ENCODE results near the gene ARHGEF12.

Gene ARHGEF12

GRCh38 chr11:120473503-120473902 lies 137.3 kb downstream of the ARHGEF12 start:
- no peak overlapping the region for H3K4me2 ChIP-seq (ENCODE audit: low read length)

DNA sequence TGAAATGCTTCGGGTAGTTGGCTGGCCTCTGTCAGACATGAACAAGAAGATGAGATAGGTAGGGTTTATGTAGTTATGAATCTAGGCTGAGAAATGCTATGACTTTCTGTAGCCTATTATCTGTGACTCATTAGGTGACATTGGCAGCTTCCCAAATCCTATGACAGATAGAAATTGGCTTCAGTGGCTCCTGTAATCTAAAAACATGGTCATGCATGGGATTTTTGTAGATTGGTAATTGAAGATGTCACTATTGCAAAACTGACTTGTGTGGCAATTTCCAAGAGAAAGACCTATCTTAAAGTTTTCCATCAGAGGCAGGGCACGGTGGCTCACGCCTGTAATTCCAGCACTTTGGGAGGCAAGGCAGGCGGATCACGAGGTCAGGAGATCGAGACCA lies 145.9 kb downstream of the ARHGEF12 start:
- Histone ChIP-seq H2AK5ac (ENCODE audit: low read length) (no peak overlapping the region), H3K79me2 (ENCODE audit: control insufficient read depth, insufficient read depth, low read length) (no peaks in the 10 kb centered on the region), H3K4me1 (ENCODE audit: control insufficient read depth, low read depth, low read length) (no peaks in the 10 kb centered on the region), H3K18ac (ENCODE audit: low read length) (no peak overlapping the region), H4K5ac (ENCODE audit: low read length) (no peak overlapping the region), H2BK120ac (ENCODE audit: low read depth, low read length) (no peak overlapping the region), H3K4ac (ENCODE audit: low read depth, low read length) (no peak overlapping the region), H3K23ac (ENCODE audit: low read length) (no peak overlapping the region), H3K27ac (ENCODE audit: low read depth, low read length) (no peak overlapping the region), H3K56ac (ENCODE audit: low read length) (no peak overlapping the region), H4K8ac (ENCODE audit: low read depth, low read length) (no peak overlapping the region), H3K27me3 (ENCODE audit: insufficient read depth, low read length, poor library complexity) (no peaks in the 10 kb centered on the region), H3K4me2 (ENCODE audit: low read length) (no peak overlapping the region), H2BK15ac (replicated peaks; ENCODE audit: low read depth) (no peak overlapping the region), H3K79me1 (ENCODE audit: low read length) (no peaks in the 10 kb centered on the region), H3K36me3 (ENCODE audit: control insufficient read depth, insufficient read depth, low read length) (no peaks in the 10 kb centered on the region), H3K9ac (ENCODE audit: low read length) (no peak overlapping the region), H2BK5ac (ENCODE audit: low read length) (no peak overlapping the region), H3K4me3 (ENCODE audit: low read length) (no peak overlapping the region)
- no CpG with 5 or more reads among the region's 6 CpGs for WGBS (ENCODE audit: extremely low coverage, insufficient coverage, low lambda C conversion rate)
- no peak for DNase-seq

More at GRCh38 chr11:120473503-120473902, 137.3 kb downstream of the ARHGEF12 start:
- no peaks in the 10 kb centered on the region for H3K27me3 ChIP-seq (ENCODE audit: insufficient read depth, low read length, poor library complexity)
- DNase-seq: no peak
- no peaks in the 10 kb centered on the region for H3K79me2 ChIP-seq (ENCODE audit: control insufficient read depth, insufficient read depth, low read length)
- H4K8ac ChIP-seq (ENCODE audit: low read depth, low read length): no peak overlapping the region
- no peak overlapping the region for H4K5ac ChIP-seq (ENCODE audit: low read length)
- H3K4me1 ChIP-seq (ENCODE audit: control insufficient read depth, low read depth, low read length): no peaks in the 10 kb centered on the region
- no peak overlapping the region for H3K9ac ChIP-seq (ENCODE audit: low read length)
- no CpG with 5 or more reads among the region's 3 CpGs for WGBS (ENCODE audit: extremely low coverage, insufficient coverage, low lambda C conversion rate)
- H2BK120ac ChIP-seq (ENCODE audit: low read depth, low read length): no peak overlapping the region
- H3K4me3 ChIP-seq (ENCODE audit: low read length): no peak overlapping the region
- H2AK5ac ChIP-seq (ENCODE audit: low read length): no peak overlapping the region
- H3K23ac ChIP-seq (ENCODE audit: low read length): no peak overlapping the region
- no peak overlapping the region for H3K4ac ChIP-seq (ENCODE audit: low read depth, low read length)
- H3K27ac ChIP-seq (ENCODE audit: low read depth, low read length): no peak overlapping the region
- H3K56ac ChIP-seq (ENCODE audit: low read length): no peak overlapping the region
- no peak overlapping the region for H2BK15ac ChIP-seq (replicated peaks; ENCODE audit: low read depth)
- H3K79me1 ChIP-seq (ENCODE audit: low read length): no peaks in the 10 kb centered on the region
- no peak overlapping the region for H3K18ac ChIP-seq (ENCODE audit: low read length)
- no peaks in the 10 kb centered on the region for H3K36me3 ChIP-seq (ENCODE audit: control insufficient read depth, insufficient read depth, low read length)
- no peak overlapping the region for H2BK5ac ChIP-seq (ENCODE audit: low read length)

DNA sequence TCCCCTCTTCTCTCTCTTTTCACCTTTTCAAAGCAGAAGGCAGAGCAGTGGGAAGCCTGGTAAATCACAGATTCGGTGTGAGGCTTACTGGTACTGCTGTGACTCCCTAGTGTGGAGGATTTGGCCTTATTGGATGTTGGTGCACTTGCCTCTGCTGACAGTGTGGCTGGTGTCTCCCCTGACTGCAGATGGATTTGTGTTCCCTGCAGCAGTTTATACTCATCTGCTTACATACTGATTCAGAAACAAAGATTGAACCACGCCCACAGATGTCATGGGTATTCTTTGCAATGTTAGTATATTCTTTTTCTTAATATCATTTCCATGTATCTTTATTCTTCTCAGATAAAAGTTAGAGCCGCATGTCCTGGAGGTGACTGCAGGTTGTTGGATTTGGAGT lies 148.5 kb downstream of the ARHGEF12 start:
- no peak overlapping the region for H3K9ac ChIP-seq (ENCODE audit: low read length)
- no peak overlapping the region for H3K56ac ChIP-seq (ENCODE audit: low read length)
- H3K27ac ChIP-seq (ENCODE audit: low read depth, low read length): no peak overlapping the region
- H3K36me3 ChIP-seq (ENCODE audit: control insufficient read depth, insufficient read depth, low read length): no peaks in the 10 kb centered on the region
- H3K79me2 ChIP-seq (ENCODE audit: control insufficient read depth, insufficient read depth, low read length): no peaks in the 10 kb centered on the region
- H3K4me1 ChIP-seq (ENCODE audit: control insufficient read depth, low read depth, low read length): no peaks in the 10 kb centered on the region
- no peak overlapping the region for H2BK120ac ChIP-seq (ENCODE audit: low read depth, low read length)
- H2BK15ac ChIP-seq (replicated peaks; ENCODE audit: low read depth): no peak overlapping the region
- H3K18ac ChIP-seq (ENCODE audit: low read length): no peak overlapping the region
- DNase-seq: no peak
- no peaks in the 10 kb centered on the region for H3K79me1 ChIP-seq (ENCODE audit: low read length)
- no peak overlapping the region for H3K4me3 ChIP-seq (ENCODE audit: low read length)
- no CpG with 5 or more reads among the region's 3 CpGs for WGBS (ENCODE audit: extremely low coverage, insufficient coverage, low lambda C conversion rate)
- H4K5ac ChIP-seq (ENCODE audit: low read length): no peak overlapping the region
- H3K23ac ChIP-seq (ENCODE audit: low read length): no peak overlapping the region
- no peak overlapping the region for H2BK5ac ChIP-seq (ENCODE audit: low read length)
- no peak overlapping the region for H3K4me2 ChIP-seq (ENCODE audit: low read length)
- H3K27me3 ChIP-seq (ENCODE audit: insufficient read depth, low read length, poor library complexity): no peaks in the 10 kb centered on the region
- no peak overlapping the region for H3K4ac ChIP-seq (ENCODE audit: low read depth, low read length)
- no peak overlapping the region for H2AK5ac ChIP-seq (ENCODE audit: low read length)
- H4K8ac ChIP-seq (ENCODE audit: low read depth, low read length): no peak overlapping the region

DNA sequence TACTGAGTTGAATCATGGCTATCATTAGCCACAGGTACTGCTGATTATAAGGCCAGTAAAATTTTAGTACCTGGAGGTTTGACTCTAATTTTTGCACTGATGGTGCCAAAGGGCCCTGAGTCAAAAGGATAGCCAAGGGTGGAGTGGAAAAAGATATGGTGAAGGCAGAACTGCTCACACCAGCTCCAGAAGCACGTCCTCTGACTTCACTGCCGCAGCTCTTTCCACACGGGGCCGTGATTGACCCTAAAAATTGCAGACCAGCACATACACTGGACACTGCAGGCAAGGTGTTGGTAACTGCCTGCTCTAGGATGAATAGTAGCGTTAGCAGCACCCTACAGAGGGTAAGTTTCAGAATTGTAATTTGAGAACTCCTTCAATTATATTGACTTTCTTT lies 149.9 kb downstream of the ARHGEF12 start:
- Histone ChIP-seq H4K8ac (ENCODE audit: low read depth, low read length) (no peak overlapping the region), H3K4ac (ENCODE audit: low read depth, low read length) (no peak overlapping the region), H2AK5ac (ENCODE audit: low read length) (no peak overlapping the region), H3K4me2 (ENCODE audit: low read length) (no peak overlapping the region), H3K79me2 (ENCODE audit: control insufficient read depth, insufficient read depth, low read length) (no peaks in the 10 kb centered on the region), H2BK120ac (ENCODE audit: low read depth, low read length) (no peak overlapping the region), H3K4me3 (ENCODE audit: low read length) (no peak overlapping the region), H2BK5ac (ENCODE audit: low read length) (no peak overlapping the region), H3K4me1 (ENCODE audit: control insufficient read depth, low read depth, low read length) (no peaks in the 10 kb centered on the region), H3K9ac (ENCODE audit: low read length) (no peak overlapping the region), H3K56ac (ENCODE audit: low read length) (no peak overlapping the region), H4K5ac (ENCODE audit: low read length) (no peak overlapping the region), H2BK15ac (replicated peaks; ENCODE audit: low read depth) (no peak overlapping the region), H3K79me1 (ENCODE audit: low read length) (no peaks in the 10 kb centered on the region), H3K36me3 (ENCODE audit: control insufficient read depth, insufficient read depth, low read length) (no peaks in the 10 kb centered on the region), H3K23ac (ENCODE audit: low read length) (no peak overlapping the region), H3K18ac (ENCODE audit: low read length) (no peak overlapping the region), H3K27me3 (ENCODE audit: insufficient read depth, low read length, poor library complexity) (no peaks in the 10 kb centered on the region), H3K27ac (ENCODE audit: low read depth, low read length) (no peak overlapping the region)
- DNase-seq: no peak
- WGBS (ENCODE audit: extremely low coverage, insufficient coverage, low lambda C conversion rate): no CpG with 5 or more reads among the region's 5 CpGs

- Histone ChIP-seq H3K79me1 (ENCODE audit: low read length) (no peaks in the 10 kb centered on the region), H3K56ac (ENCODE audit: low read length) (no peak overlapping the region), H3K36me3 (ENCODE audit: control insufficient read depth, insufficient read depth, low read length) (no peaks in the 10 kb centered on the region), H3K4me2 (ENCODE audit: low read length) (no peak overlapping the region), H3K9ac (ENCODE audit: low read length) (no peak overlapping the region), H3K4ac (ENCODE audit: low read depth, low read length) (no peak overlapping the region), H3K27ac (ENCODE audit: low read depth, low read length) (no peak overlapping the region), H2BK5ac (ENCODE audit: low read length) (no peak overlapping the region), H4K5ac (ENCODE audit: low read length) (no peak overlapping the region), H3K27me3 (ENCODE audit: insufficient read depth, low read length, poor library complexity) (no peaks in the 10 kb centered on the region), H4K8ac (ENCODE audit: low read depth, low read length) (no peak overlapping the region), H2BK120ac (ENCODE audit: low read depth, low read length) (no peak overlapping the region), H3K23ac (ENCODE audit: low read length) (no peak overlapping the region), H2BK15ac (replicated peaks; ENCODE audit: low read depth) (no peak overlapping the region), H2AK5ac (ENCODE audit: low read length) (no peak overlapping the region), H3K18ac (ENCODE audit: low read length) (no peak overlapping the region), H3K4me3 (ENCODE audit: low read length) (no peak overlapping the region), H3K79me2 (ENCODE audit: control insufficient read depth, insufficient read depth, low read length) (no peaks in the 10 kb centered on the region), H3K4me1 (ENCODE audit: control insufficient read depth, low read depth, low read length) (no peaks in the 10 kb centered on the region)
- WGBS (ENCODE audit: extremely low coverage, insufficient coverage, low lambda C conversion rate): no CpG with 5 or more reads among the region's 1 CpG
- no peak for DNase-seq
Observed at GRCh38 chr11:120489799-120490198, 153.6 kb downstream of the ARHGEF12 start.

DNA sequence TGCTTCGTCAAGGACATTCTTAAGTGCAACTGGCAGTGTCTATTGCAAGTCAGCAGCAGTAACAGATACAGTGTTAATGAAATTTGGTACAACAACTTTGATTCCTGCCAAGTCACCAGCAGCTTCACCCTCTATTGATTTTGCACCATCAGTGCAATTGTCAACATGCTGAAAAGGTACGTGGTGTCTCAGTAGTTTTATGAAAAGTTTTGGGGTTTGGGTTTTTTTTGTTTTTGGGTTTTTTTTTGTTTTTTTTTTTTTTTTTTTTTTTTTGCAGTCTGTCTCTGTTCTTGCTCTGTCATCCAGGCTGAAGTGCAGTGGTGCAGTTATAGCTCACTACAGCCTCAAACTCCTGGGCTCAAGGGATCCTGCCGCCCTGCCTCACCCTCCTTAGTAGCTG lies 156.3 kb downstream of the ARHGEF12 start:
- H3K79me1 ChIP-seq (ENCODE audit: low read length): no peaks in the 10 kb centered on the region
- DNase-seq: no peak
- WGBS (ENCODE audit: extremely low coverage, insufficient coverage, low lambda C conversion rate): no CpG with 5 or more reads among the region's 3 CpGs

More for the DNA sequence above, 156.3 kb downstream of the ARHGEF12 start:
- Histone ChIP-seq H3K9ac (ENCODE audit: low read length) (no peak overlapping the region), H3K4me3 (ENCODE audit: low read length) (no peak overlapping the region), H3K79me2 (ENCODE audit: control insufficient read depth, insufficient read depth, low read length) (no peaks in the 10 kb centered on the region), H3K18ac (ENCODE audit: low read length) (no peak overlapping the region), H4K8ac (ENCODE audit: low read depth, low read length) (no peak overlapping the region), H2BK5ac (ENCODE audit: low read length) (no peak overlapping the region), H3K27me3 (ENCODE audit: insufficient read depth, low read length, poor library complexity) (no peaks in the 10 kb centered on the region), H2AK5ac (ENCODE audit: low read length) (no peak overlapping the region), H3K4ac (ENCODE audit: low read depth, low read length) (no peak overlapping the region), H3K36me3 (ENCODE audit: control insufficient read depth, insufficient read depth, low read length) (no peaks in the 10 kb centered on the region), H3K56ac (ENCODE audit: low read length) (no peak overlapping the region), H3K4me2 (ENCODE audit: low read length) (no peak overlapping the region), H3K27ac (ENCODE audit: low read depth, low read length) (no peak overlapping the region), H3K23ac (ENCODE audit: low read length) (no peak overlapping the region), H3K4me1 (ENCODE audit: control insufficient read depth, low read depth, low read length) (no peaks in the 10 kb centered on the region), H2BK15ac (replicated peaks; ENCODE audit: low read depth) (no peak overlapping the region), H4K5ac (ENCODE audit: low read length) (no peak overlapping the region), H2BK120ac (ENCODE audit: low read depth, low read length) (no peak overlapping the region)

Measured in mesendoderm (in vitro differentiated cells).